Measurements from ENCODE around the gene PRKAB1. TPM values are rescaled to one million over a fixed set of nuclear protein-coding genes. Genes with fewer than 3 reads are reported as not detected.

Gene PRKAB1
- total RNA-seq, 1 donor from 2014 or later, result 13.0 TPM

GRCh38 chr12:119661882-119662281 is 6.1 kb upstream of the PRKAB1 start:
- ATAC-seq, result no peak
- DNase-seq (ENCODE audit: low spot score), result no peak

- peak; percentile 46 for ATAC-seq
Measured at GRCh38 chr12:119664642-119665041, 3.3 kb upstream of the PRKAB1 start.

GRCh38 chr12:119665164-119665929 is 2.6 kb upstream of the PRKAB1 start:
- ATAC-seq, result no peak

More at GRCh38 chr12:119664642-119665041, 3.3 kb upstream of the PRKAB1 start:
- DNase-seq (ENCODE audit: low spot score), result peak; percentile 68

GRCh38 chr12:119666226-119666795 is 1.6 kb upstream of the PRKAB1 start:
- no peak for ATAC-seq
- DNase-seq (ENCODE audit: low spot score), result no peak

More at GRCh38 chr12:119665164-119665929, 2.6 kb upstream of the PRKAB1 start:
- no peak for DNase-seq (ENCODE audit: low spot score)

- no peak for ATAC-seq
- DNase-seq (ENCODE audit: low spot score), result no peak
Measured at GRCh38 chr12:119666900-119667576, 895 bp upstream of the PRKAB1 start.

GRCh38 chr12:119668324-119668841 is 450 bp downstream of the PRKAB1 start:
- DNase-seq (ENCODE audit: low spot score), result no peak
- ATAC-seq, result peak; percentile 2

- no peak for DNase-seq (ENCODE audit: low spot score)
- no peak for ATAC-seq
Measured at GRCh38 chr12:119669744-119670472, 2.0 kb downstream of the PRKAB1 start.

GRCh38 chr12:119671070-119671469 is 3.1 kb downstream of the PRKAB1 start:
- ATAC-seq (no peak), DNase-seq (ENCODE audit: low spot score) (no peak)

GRCh38 chr12:119672194-119672593 is 4.3 kb downstream of the PRKAB1 start:
- no peak for DNase-seq (ENCODE audit: low spot score)
- no peak for ATAC-seq

GRCh38 chr12:119673634-119674033 is 5.7 kb downstream of the PRKAB1 start:
- ATAC-seq (peak; percentile 27), DNase-seq (ENCODE audit: low spot score) (no peak)

- ATAC-seq (no peak), DNase-seq (ENCODE audit: low spot score) (no peak)
Measured at GRCh38 chr12:119674560-119674959, 6.6 kb downstream of the PRKAB1 start.

GRCh38 chr12:119676022-119676421 is 8.1 kb downstream of the PRKAB1 start:
- ATAC-seq (no peak), DNase-seq (ENCODE audit: low spot score) (no peak)

GRCh38 chr12:119676573-119676972 is 8.6 kb downstream of the PRKAB1 start:
- DNase-seq (ENCODE audit: low spot score) (no peak), ATAC-seq (no peak)

- no peak for DNase-seq (ENCODE audit: low spot score)
- ATAC-seq, result no peak
Measured at GRCh38 chr12:119678459-119678858, 10.5 kb downstream of the PRKAB1 start.

- ATAC-seq, result peak; percentile 59
Measured at GRCh38 chr12:119679081-119679480, 11.1 kb downstream of the PRKAB1 start.

GRCh38 chr12:119679490-119679889 is 11.6 kb downstream of the PRKAB1 start:
- no peak for DNase-seq (ENCODE audit: low spot score)
- no peak for ATAC-seq

More at GRCh38 chr12:119679081-119679480, 11.1 kb downstream of the PRKAB1 start:
- no peak for DNase-seq (ENCODE audit: low spot score)

- DNase-seq (ENCODE audit: low spot score) (no peak), ATAC-seq (peak; percentile 12)
Measured at GRCh38 chr12:119681111-119681510, 13.2 kb downstream of the PRKAB1 start.

GRCh38 chr12:119681728-119682638 is 14.1 kb downstream of the PRKAB1 start:
- no peak for DNase-seq (ENCODE audit: low spot score)
- no peak for ATAC-seq

GRCh38 chr12:119682639-119683252 is 14.8 kb downstream of the PRKAB1 start:
- DNase-seq (ENCODE audit: low spot score) (no peak), ATAC-seq (no peak)
